Measurements from ENCODE around the gene SAMD1. TPM values are rescaled to one million over a fixed set of nuclear protein-coding genes. Genes with fewer than 3 reads are reported as not detected.

The SAMD1 gene
- total RNA-seq, 1 experiment from 2014 or later: 62.2 TPM

- TF ChIP-seq CTCF (conservative IDR thresholded peaks at IDR 0.05; ENCODE audit: low read depth, low read length): no peak
- no peak for TF ChIP-seq EZH2 (IDR thresholded peaks at IDR 0.05; ENCODE audit: low read length, unreplicated experiment)
- no peak for TF ChIP-seq EZH2phosphoT487 (IDR thresholded peaks at IDR 0.05; ENCODE audit: borderline replicate concordance, low read length)
- Histone ChIP-seq H3K79me2 (ENCODE audit: low read length) (peaks cover 36% of the 10 kb centered on the region), H3K27me3 (ENCODE audit: low read length) (no peaks in the 10 kb centered on the region), H3K4me2 (ENCODE audit: low read length) (no peak overlapping the region), H3K9ac (ENCODE audit: low read length) (no peak overlapping the region), H4K20me1 (ENCODE audit: low read length) (no peaks in the 10 kb centered on the region), H3K4me3 (ENCODE audit: low read length) (no peak overlapping the region), H3K36me3 (ENCODE audit: low read depth, low read length) (no peaks in the 10 kb centered on the region), H2AFZ (ENCODE audit: low read length) (no peak overlapping the region), H3K9me2 (replicated peaks; ENCODE audit: low read length) (no peaks in the 10 kb centered on the region), H3K9me3 (ENCODE audit: low read length) (no peaks in the 10 kb centered on the region), H3F3A (ENCODE audit: low read length, unreplicated experiment) (peaks cover 5% of the 10 kb centered on the region), H3K27ac (ENCODE audit: low read length) (no peak overlapping the region), H3K4me1 (ENCODE audit: insufficient read depth, low read length) (peaks cover 17% of the 10 kb centered on the region)
- ChIA-PET POLR2A (ENCODE audit: unreplicated experiment) (no interaction called here), CTCF (no interaction called here)
- intact Hi-C loops (cut with micrococcal nuclease): no loop called here
- ATAC-seq: no peak
- DNase-seq: no peak
- BruUV-seq (replicated peaks): no TSS peak
Measured at GRCh38 chr19:14114439-14114838, 23.9 kb upstream of the SAMD1 start.

GRCh38 chr19:14113762-14114414 lies 23.3 kb upstream of the SAMD1 start:
- Histone ChIP-seq H3K79me2 (ENCODE audit: low read length) (peaks cover 36% of the 10 kb centered on the region), H3K9me3 (ENCODE audit: low read length) (no peaks in the 10 kb centered on the region), H3K9ac (ENCODE audit: low read length) (no peak overlapping the region), H3K4me3 (ENCODE audit: low read length) (no peak overlapping the region), H3K4me2 (ENCODE audit: low read length) (no peak overlapping the region), H3K4me1 (ENCODE audit: insufficient read depth, low read length) (peaks cover 17% of the 10 kb centered on the region), H3F3A (ENCODE audit: low read length, unreplicated experiment) (no peaks in the 10 kb centered on the region), H3K27me3 (ENCODE audit: low read length) (no peaks in the 10 kb centered on the region), H3K36me3 (ENCODE audit: low read depth, low read length) (no peaks in the 10 kb centered on the region), H3K9me2 (replicated peaks; ENCODE audit: low read length) (no peaks in the 10 kb centered on the region), H3K27ac (ENCODE audit: low read length) (no peak overlapping the region), H4K20me1 (ENCODE audit: low read length) (no peaks in the 10 kb centered on the region), H2AFZ (ENCODE audit: low read length) (no peak overlapping the region)
- BruUV-seq (replicated peaks): no TSS peak
- POLR2A ChIA-PET (ENCODE audit: unreplicated experiment): no interaction called here
- CTCF ChIA-PET: no interaction called here
- peak; percentile 68 for TF ChIP-seq CTCF (conservative IDR thresholded peaks at IDR 0.05; ENCODE audit: low read depth, low read length)
- no peak for TF ChIP-seq EZH2 (IDR thresholded peaks at IDR 0.05; ENCODE audit: low read length, unreplicated experiment)
- TF ChIP-seq EZH2phosphoT487 (IDR thresholded peaks at IDR 0.05; ENCODE audit: borderline replicate concordance, low read length): no peak
- DNase-seq: peak; percentile 40
- ATAC-seq: no peak
- intact Hi-C loops (cut with micrococcal nuclease): no loop called here

- intact Hi-C loops (cut with micrococcal nuclease): no loop called here
- Histone ChIP-seq H3K4me3 (ENCODE audit: low read length) (no peak overlapping the region), H3K9me3 (ENCODE audit: low read length) (no peaks in the 10 kb centered on the region), H3K4me1 (ENCODE audit: insufficient read depth, low read length) (peaks cover 10% of the 10 kb centered on the region), H3K27me3 (ENCODE audit: low read length) (no peaks in the 10 kb centered on the region), H3K4me2 (ENCODE audit: low read length) (no peak overlapping the region), H3K79me2 (ENCODE audit: low read length) (peaks cover 36% of the 10 kb centered on the region), H3F3A (ENCODE audit: low read length, unreplicated experiment) (no peaks in the 10 kb centered on the region), H2AFZ (ENCODE audit: low read length) (no peak overlapping the region), H3K9me2 (replicated peaks; ENCODE audit: low read length) (no peaks in the 10 kb centered on the region), H3K9ac (ENCODE audit: low read length) (no peak overlapping the region), H4K20me1 (ENCODE audit: low read length) (no peaks in the 10 kb centered on the region), H3K36me3 (ENCODE audit: low read depth, low read length) (no peaks in the 10 kb centered on the region), H3K27ac (ENCODE audit: low read length) (no peak overlapping the region)
- ChIA-PET CTCF (no interaction called here), POLR2A (ENCODE audit: unreplicated experiment) (no interaction called here)
- BruUV-seq (replicated peaks): no TSS peak
- ATAC-seq (no peak), DNase-seq (no peak)
- no peak for TF ChIP-seq CTCF (conservative IDR thresholded peaks at IDR 0.05; ENCODE audit: low read depth, low read length)
- no peak for TF ChIP-seq EZH2phosphoT487 (IDR thresholded peaks at IDR 0.05; ENCODE audit: borderline replicate concordance, low read length)
- TF ChIP-seq EZH2 (IDR thresholded peaks at IDR 0.05; ENCODE audit: low read length, unreplicated experiment): no peak
Measured at GRCh38 chr19:14112809-14113385, 22.3 kb upstream of the SAMD1 start.

All from PC-3 (cell line).